IMR-90 (cell line): ENCODE results near the gene CNPY3. TPM values are rescaled to one million over a fixed set of nuclear protein-coding genes. Genes with fewer than 3 reads are reported as not detected.

Source experiments
- ATAC-seq: fragments of 200-7000 bp; cut with Tn5 transposase; 2 replicates; pipeline ENCODE4 v1.9.1; 2020; ENCODE audit warnings: low read depth, mild to moderate bottlenecking, moderate library complexity
- BruUV-seq: library from RNA; stranded (reverse); fragments of 400-500 nt; replicated peaks from 2 replicates; lab custom pipeline; 2021; lab: Mats Ljungman, UMichigan
- CTCF ChIA-PET: fragments of 300-600 bp; formaldehyde crosslinking; extraction: SDS; loops from one replicate; lab custom pipeline; 2021; ENCODE audit warnings: antibody characterized with exemption; lab: Yijun Ruan, JAX
- POLR2A ChIA-PET: fragments of 300-600 bp; sonication (Branson Sonifier 250); formaldehyde crosslinking; loops from one replicate; lab custom pipeline; 2022; ENCODE audit warnings: antibody characterized with exemption; ENCODE audit not compliant: unreplicated experiment; lab: Charles Lee
- DNase-seq: peaks from one replicate; pipeline ENCODE4 v3.0.0; 2013
- H2AFZ ChIP-seq: replicated peaks from 2 replicates; pipeline ENCODE3; 2013; ENCODE audit warnings: low read length, mild to moderate bottlenecking; ENCODE audit not compliant: poor library complexity
- H2AK5ac ChIP-seq: 2 replicates; pipeline ENCODE4 v1.6.1; 2013; ENCODE audit warnings: low read depth, low read length, inconsistent platforms
- H2AK9ac ChIP-seq: replicated peaks from 2 replicates; pipeline ENCODE3; 2013; ENCODE audit warnings: mild to moderate bottlenecking, low read depth, low read length, moderate library complexity; ENCODE audit not compliant: poor library complexity
- H2BK120ac ChIP-seq: 2 replicates; pipeline ENCODE4 v1.6.1; 2013; ENCODE audit warnings: low read depth, low read length, inconsistent platforms
- H2BK15ac ChIP-seq: 3 replicates; pipeline ENCODE4 v1.6.1; 2013; ENCODE audit warnings: low read depth, low read length, inconsistent platforms
- H2BK20ac ChIP-seq: 2 replicates; pipeline ENCODE4 v1.6.1; 2013; ENCODE audit warnings: low read depth, mild to moderate bottlenecking, inconsistent platforms, low read length, moderate library complexity
- H2BK5ac ChIP-seq: 2 replicates; pipeline ENCODE4 v1.6.1; 2013; ENCODE audit warnings: mild to moderate bottlenecking, low read depth, low read length, inconsistent platforms; ENCODE audit not compliant: poor library complexity, severe bottlenecking
- H3K14ac ChIP-seq: replicated peaks from 2 replicates; pipeline ENCODE4 v1.6.1; 2013; ENCODE audit warnings: low read depth, low read length, inconsistent platforms
- H3K18ac ChIP-seq: 2 replicates; pipeline ENCODE4 v1.6.1; 2013; ENCODE audit warnings: low read depth, low read length, control low read depth
- H3K23ac ChIP-seq: 2 replicates; pipeline ENCODE4 v1.6.1; 2013; ENCODE audit warnings: low read depth, low read length, inconsistent platforms
- H3K27ac ChIP-seq: 2 replicates; pipeline ENCODE4 v1.5.1; 2013; ENCODE audit warnings: mild to moderate bottlenecking, control low read depth, low read length; ENCODE audit not compliant: insufficient read depth
- H3K27me3 ChIP-seq: 2 replicates; pipeline ENCODE4 v1.6.1; 2013; ENCODE audit warnings: low read length; ENCODE audit not compliant: control insufficient read depth, insufficient read depth
- H3K36me3 ChIP-seq: 2 replicates; pipeline ENCODE4 v1.6.1; 2013; ENCODE audit warnings: low read length, mixed read lengths; ENCODE audit not compliant: control insufficient read depth, insufficient read depth
- H3K4ac ChIP-seq: 2 replicates; pipeline ENCODE4 v1.6.1; 2013; ENCODE audit warnings: low read depth, low read length, inconsistent platforms
- H3K4me1 ChIP-seq: 2 replicates; pipeline ENCODE4 v1.6.1; 2013; ENCODE audit warnings: low read length, mixed read lengths; ENCODE audit not compliant: control insufficient read depth, insufficient read depth
- H3K4me2 ChIP-seq: 2 replicates; pipeline ENCODE4 v1.6.1; 2013; ENCODE audit warnings: low read depth, mild to moderate bottlenecking, control low read depth, low read length, moderate library complexity
- H3K4me3 ChIP-seq: 2 replicates; pipeline ENCODE4 v1.5.1; 2013; ENCODE audit warnings: low read depth, mild to moderate bottlenecking, control low read depth, low read length, moderate library complexity; ENCODE audit not compliant: insufficient read depth
- H3K56ac ChIP-seq: 2 replicates; pipeline ENCODE4 v1.6.1; 2013; ENCODE audit warnings: low read length, inconsistent platforms; ENCODE audit not compliant: insufficient read depth; ENCODE audit errors: extremely low read depth
- H3K79me1 ChIP-seq, 2 experiments: 2 replicates each; pipeline ENCODE4 v1.6.1; 2013; ENCODE audit warnings: low read length in 2 of 2, inconsistent platforms in 1 of 2, low read depth in 1 of 2
- H3K9ac ChIP-seq: 2 replicates; pipeline ENCODE4 v1.6.1; 2013; ENCODE audit warnings: low read depth, low read length, control low read depth
- H3K9me1 ChIP-seq: 2 replicates; pipeline ENCODE4 v1.6.1; 2013; ENCODE audit warnings: low read length, inconsistent platforms; ENCODE audit not compliant: insufficient read depth
- H3K9me3 ChIP-seq: 2 replicates; pipeline ENCODE4 v1.6.1; 2013; ENCODE audit warnings: low read length; ENCODE audit not compliant: control insufficient read depth, insufficient read depth
- H4K20me1 ChIP-seq: 2 replicates; pipeline ENCODE4 v1.6.1; 2013; ENCODE audit warnings: low read length, inconsistent platforms; ENCODE audit not compliant: insufficient read depth
- H4K5ac ChIP-seq: 2 replicates; pipeline ENCODE4 v1.6.1; 2013; ENCODE audit warnings: mild to moderate bottlenecking, low read depth, low read length, control low read depth
- H4K8ac ChIP-seq, 2 experiments: 2 replicates each; pipeline ENCODE4 v1.6.1; 2013; ENCODE audit warnings: low read depth in 2 of 2, low read length in 2 of 2, control low read depth in 1 of 2, inconsistent platforms in 1 of 2
- H4K91ac ChIP-seq: 2 replicates; pipeline ENCODE4 v1.6.1; 2013; ENCODE audit warnings: low read depth, low read length, inconsistent platforms; ENCODE audit not compliant: insufficient read depth
- BHLHE40 ChIP-seq: fragments of 150-350 bp; IDR thresholded peaks from 2 replicates; pipeline ENCODE4 v1.6.1; 2016; ENCODE audit warnings: mild to moderate bottlenecking, low read depth, low read length
- CEBPB ChIP-seq: IDR thresholded peaks from 2 replicates; pipeline ENCODE4 v1.6.1; 2012; ENCODE audit warnings: low read depth, low read length, improper control_type of control experiment
- CTCF ChIP-seq: conservative IDR thresholded peaks from 2 replicates; pipeline ENCODE4 v1.5.1; 2012; ENCODE audit warnings: mild to moderate bottlenecking, low read depth, low read length, improper control_type of control experiment
- FOS ChIP-seq: fragments of 150-350 bp; IDR thresholded peaks from 2 replicates; pipeline ENCODE4 v1.6.1; 2016; ENCODE audit warnings: low read depth, low read length
- MAFK ChIP-seq: IDR thresholded peaks from 2 replicates; pipeline ENCODE4 v1.6.1; 2012; ENCODE audit warnings: low read depth, low read length, improper control_type of control experiment
- MAZ ChIP-seq: IDR thresholded peaks from 2 replicates; pipeline ENCODE4 v1.6.1; 2012; ENCODE audit warnings: low read depth, mild to moderate bottlenecking, low read length, improper control_type of control experiment, moderate library complexity, borderline replicate concordance
- MXI1 ChIP-seq: IDR thresholded peaks from 2 replicates; pipeline ENCODE4 v1.6.1; 2012; ENCODE audit warnings: low read depth, mild to moderate bottlenecking, low read length, moderate library complexity, borderline replicate concordance
- NFE2L2 ChIP-seq: fragments of 150-350 bp; IDR thresholded peaks from 2 replicates; pipeline ENCODE4 v1.6.1; 2016; ENCODE audit warnings: low read depth, mild to moderate bottlenecking, low read length
- POLR2A ChIP-seq: IDR thresholded peaks from 2 replicates; pipeline ENCODE4 v1.6.1; 2012; ENCODE audit warnings: mild to moderate bottlenecking, low read depth, low read length
- RAD21 ChIP-seq: IDR thresholded peaks from 2 replicates; pipeline ENCODE4 v1.6.1; 2012; ENCODE audit warnings: low read length, improper control_type of control experiment
- RCOR1 ChIP-seq: IDR thresholded peaks from 2 replicates; pipeline ENCODE4 v1.6.1; 2012; ENCODE audit warnings: mild to moderate bottlenecking, low read length, improper control_type of control experiment; ENCODE audit not compliant: insufficient replicate concordance
- RFX5 ChIP-seq: IDR thresholded peaks from 2 replicates; pipeline ENCODE4 v1.8.0; 2012; ENCODE audit warnings: low read depth, mild to moderate bottlenecking, low read length, moderate library complexity
- SMC3 ChIP-seq: fragments of 150-350 bp; IDR thresholded peaks from 2 replicates; pipeline ENCODE4 v1.6.1; 2016; ENCODE audit warnings: low read depth, mild to moderate bottlenecking, antibody characterized with exemption, low read length, moderate library complexity
- USF2 ChIP-seq: fragments of 150-350 bp; IDR thresholded peaks from 2 replicates; pipeline ENCODE4 v1.6.1; 2017; ENCODE audit warnings: mild to moderate bottlenecking, antibody characterized with exemption, low read length, low read depth
- WGBS, 2 experiments: methylation state at CpG; one replicate each; pipeline versions ENCODE4 v1.1.5 to v1.1.7; 2013; ENCODE audit warnings: missing lambda C conversion rate in 2 of 2; ENCODE audit not compliant: insufficient read length in 1 of 2; ENCODE audit errors: extremely low coverage in 2 of 2; 5-methylcytosine and 5-hydroxymethylcytosine counted together
- dilution Hi-C: fragments of 300-500 bp; cut with HindIII; formaldehyde crosslinking; loops from one replicate; pipeline ENCODE4 v1.14.3; 2018; ENCODE audit warnings: low sequenced_read_pairs; ENCODE audit not compliant: unreplicated experiment
- in situ Hi-C: fragments of 300-500 bp; cut with MboI; formaldehyde crosslinking; loops from 3 replicates; pipeline ENCODE4 v1.14.3; 2019; ENCODE audit warnings: low sequenced_read_pairs, inconsistent platforms, mixed read lengths
- intact Hi-C: fragments of 100-400 bp; cut with micrococcal nuclease; formaldehyde crosslinking; loops from 2 replicates; pipeline ENCODE4 v1.10.0; 2022
- polyA plus RNA-seq, 3 experiments: library from polyadenylated mRNA; depleted of rRNA; stranded (reverse); fragments of >200 nt; gene quantifications; 2 replicates each; pipeline ENCODE4 v1.2.3, GENCODE V29; 2012; ENCODE audit warnings: low replicate concordance in 1 of 3
- total RNA-seq: library from RNA; depleted of rRNA; stranded (reverse); fragments of >200 nt; gene quantifications from 2 replicates; pipeline ENCODE4 v1.2.3, GENCODE V29; 2012
- TF ChIP-seq, protein P1 (sequence below): fragments of 150-350 bp; IDR thresholded peaks from 2 replicates; pipeline ENCODE4 v1.6.1; 2016; ENCODE audit warnings: low read depth, mild to moderate bottlenecking, low read length, moderate library complexity, borderline replicate concordance

CNPY3 gene
- total and polyA plus RNA-seq, 2 of the 4 experiments (the other 2 are of a cell fraction), result 13.3 to 39.2 TPM

DNA sequence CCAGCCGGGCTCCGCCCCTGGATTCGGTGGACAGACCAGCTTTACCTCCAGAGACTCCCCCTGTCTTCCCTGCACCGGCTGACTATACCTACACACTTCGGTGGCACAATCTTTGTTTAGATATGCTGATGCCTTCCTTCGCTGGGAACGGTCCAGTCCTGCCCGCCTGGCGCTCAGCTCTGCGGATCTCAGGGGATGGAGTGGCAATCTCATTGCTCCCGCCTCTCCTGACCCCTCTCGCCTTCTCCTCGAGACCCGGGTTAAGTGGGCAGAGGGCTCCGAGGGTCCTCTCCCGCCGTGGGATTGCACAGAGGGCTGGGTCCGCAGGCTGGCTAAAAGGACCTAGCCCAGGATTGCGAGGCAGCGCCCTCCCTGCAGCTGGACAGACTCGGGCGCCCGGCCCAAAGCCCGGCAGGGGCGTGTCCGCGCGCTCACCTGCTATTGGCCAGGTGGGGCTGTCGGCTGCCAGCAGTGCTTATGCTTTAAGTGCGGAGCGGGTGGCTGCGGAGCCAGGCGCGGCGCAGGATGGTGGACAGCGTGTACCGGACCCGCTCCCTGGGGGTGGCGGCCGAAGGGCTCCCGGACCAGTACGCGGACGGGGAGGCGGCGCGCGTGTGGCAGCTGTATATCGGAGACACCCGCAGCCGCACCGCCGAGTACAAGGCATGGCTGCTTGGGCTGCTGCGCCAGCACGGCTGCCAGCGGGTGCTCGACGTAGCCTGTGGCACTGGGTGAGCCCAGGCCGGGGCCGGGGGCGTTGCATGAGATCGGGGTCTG is 31.2 kb downstream of the CNPY3 start, which contains the start of gene GNMT:
Gene GNMT, plus strand, starts transcription at position 512 of the 777 bp plus-strand sequence. Its CDS starts 14 bp downstream, at position 526.
- Histone ChIP-seq H3K27me3 (no peaks in the 10 kb centered on the region), H3K4ac (no peak within 1 kb of the TSS), H2AK5ac (0 out of 2 replicates have a peak within 1 kb of the TSS, but pooled peaks have one; percentile 2), H2BK15ac (no peak within 1 kb of the TSS), H2AFZ (peak within 1 kb of the TSS; percentile 84), H3K27ac (no peak within 1 kb of the TSS), H4K5ac (no peak within 1 kb of the TSS), H4K91ac (no peak within 1 kb of the TSS), H3K79me1 (peaks cover 0 to 3% of the 10 kb centered on the region in 2 experiments; a peak in 1 of 4 replicates), H3K4me1 (peaks cover 7% of the 10 kb centered on the region; the same call in 1 of the 2 replicates), H3K56ac (no peak within 1 kb of the TSS), H3K4me2 (peak within 1 kb of the TSS; percentile 35), H3K14ac (no peak within 1 kb of the TSS), H3K9me3 (no peaks in the 10 kb centered on the region), H3K18ac (no peak within 1 kb of the TSS), H2BK20ac (no peak within 1 kb of the TSS), H3K36me3 (peaks cover 26% of the 10 kb centered on the region), H2AK9ac (no peak within 1 kb of the TSS), H2BK120ac (no peak within 1 kb of the TSS), H4K8ac (no peak within 1 kb of the TSS), H2BK5ac (no peak within 1 kb of the TSS), H4K20me1 (no peaks in the 10 kb centered on the region), H3K4me3 (peak within 1 kb of the TSS; percentile 18), H3K23ac (no peak within 1 kb of the TSS), H3K9ac (no peak within 1 kb of the TSS), H3K9me1 (no peaks in the 10 kb centered on the region)
- in situ Hi-C loops, result no loop called here
- DNase-seq (no peak), ATAC-seq (peak; percentile 55)
- 11% methylated on average over 33 of the region's 62 CpGs; no CpG with 5 or more reads in 1 of the 2 experiments for WGBS, 2 experiments
- ChIA-PET POLR2A (no interaction called here), CTCF (interaction anchor here (0.7 kb wide), 1 partner anchor 256 kb away, joined by 4 read pairs; no protein-coding TSS in a partner anchor)
- no TSS peak for BruUV-seq
- dilution Hi-C loops, result no loop called here
- intact Hi-C loops, result no loop called here
- TF ChIP-seq MAFK (no peak), POLR2A (no peak), SMC3 (no peak), FOS (no peak), CEBPB (no peak), MAZ (no peak), NFE2L2 (no peak), RCOR1 (no peak), CTCF (no peak), MXI1 (no peak), RFX5 (no peak), USF2 (no peak), RAD21 (no peak), BHLHE40 (no peak)
- TF ChIP-seq, protein P1, sequence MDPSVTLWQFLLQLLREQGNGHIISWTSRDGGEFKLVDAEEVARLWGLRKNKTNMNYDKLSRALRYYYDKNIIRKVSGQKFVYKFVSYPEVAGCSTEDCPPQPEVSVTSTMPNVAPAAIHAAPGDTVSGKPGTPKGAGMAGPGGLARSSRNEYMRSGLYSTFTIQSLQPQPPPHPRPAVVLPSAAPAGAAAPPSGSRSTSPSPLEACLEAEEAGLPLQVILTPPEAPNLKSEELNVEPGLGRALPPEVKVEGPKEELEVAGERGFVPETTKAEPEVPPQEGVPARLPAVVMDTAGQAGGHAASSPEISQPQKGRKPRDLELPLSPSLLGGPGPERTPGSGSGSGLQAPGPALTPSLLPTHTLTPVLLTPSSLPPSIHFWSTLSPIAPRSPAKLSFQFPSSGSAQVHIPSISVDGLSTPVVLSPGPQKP, result no peak
